GM23338 (cell line): Measurements from ENCODE around the gene HHAT.

ENCODE experiments used
- CTCF ChIP-seq, 2 experiments: fragments of 200-600 bp in 1 of 2; sonication (generic) in 1 of 2; conservative IDR thresholded peaks; 2 replicates each; pipeline versions ENCODE4 v1.5.1 to v1.6.1; 2016 to 2017; ENCODE audit warnings: antibody characterized with exemption in 2 of 2, low read depth in 2 of 2, mild to moderate bottlenecking in 2 of 2, moderate library complexity in 1 of 2
- EZH2phosphoT487 ChIP-seq: fragments of 200-600 bp; sonication (generic); IDR thresholded peaks from one replicate; pipeline ENCODE4 v1.8.1; 2018; ENCODE audit warnings: antibody characterized with exemption; ENCODE audit not compliant: unreplicated experiment
- POLR2AphosphoS5 ChIP-seq: IDR thresholded peaks from 2 replicates; pipeline ENCODE4 v1.6.1; 2016; ENCODE audit warnings: antibody characterized with exemption, low read depth

DNA sequence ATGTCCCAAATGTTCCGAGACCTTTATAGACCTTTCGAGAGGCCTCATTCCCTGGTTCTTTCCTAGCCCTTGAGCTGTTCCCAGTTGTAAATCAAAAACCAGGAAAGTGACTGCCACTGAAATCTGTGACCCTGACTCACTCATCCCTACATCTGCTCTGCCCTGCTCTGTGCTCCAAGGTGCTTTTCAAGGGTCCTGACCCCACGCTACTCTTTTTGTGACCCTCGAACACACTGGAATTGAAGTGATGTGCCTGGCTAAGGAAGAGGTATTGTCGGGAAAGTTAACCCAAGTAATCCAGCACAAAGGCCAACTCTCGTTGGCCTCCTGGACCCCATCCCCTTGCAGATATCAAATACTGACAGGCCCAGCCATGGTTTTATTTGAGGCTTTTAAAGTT, 244.4 kb downstream of the HHAT start:
- TF ChIP-seq EZH2phosphoT487 (no peak), CTCF (conservative IDR thresholded peaks at IDR 0.05; ENCODE audit: low read depth in 2 of 2) (no peak), POLR2AphosphoS5 (no peak)
